IMR-90 (cell line): ENCODE results near the gene LAPTM5.

Experiments used
- CEBPB ChIP-seq: IDR thresholded peaks from 2 replicates; pipeline ENCODE4 v1.6.1; 2012; ENCODE audit warnings: low read depth, low read length, improper control_type of control experiment
- TF ChIP-seq, protein P1 (sequence below): conservative IDR thresholded peaks from 2 replicates; pipeline ENCODE4 v1.5.1; 2012; ENCODE audit warnings: mild to moderate bottlenecking, low read depth, low read length, improper control_type of control experiment

GRCh38 chr1:30734580-30734979 is 23.0 kb downstream of the LAPTM5 start:
- TF ChIP-seq, protein P1, sequence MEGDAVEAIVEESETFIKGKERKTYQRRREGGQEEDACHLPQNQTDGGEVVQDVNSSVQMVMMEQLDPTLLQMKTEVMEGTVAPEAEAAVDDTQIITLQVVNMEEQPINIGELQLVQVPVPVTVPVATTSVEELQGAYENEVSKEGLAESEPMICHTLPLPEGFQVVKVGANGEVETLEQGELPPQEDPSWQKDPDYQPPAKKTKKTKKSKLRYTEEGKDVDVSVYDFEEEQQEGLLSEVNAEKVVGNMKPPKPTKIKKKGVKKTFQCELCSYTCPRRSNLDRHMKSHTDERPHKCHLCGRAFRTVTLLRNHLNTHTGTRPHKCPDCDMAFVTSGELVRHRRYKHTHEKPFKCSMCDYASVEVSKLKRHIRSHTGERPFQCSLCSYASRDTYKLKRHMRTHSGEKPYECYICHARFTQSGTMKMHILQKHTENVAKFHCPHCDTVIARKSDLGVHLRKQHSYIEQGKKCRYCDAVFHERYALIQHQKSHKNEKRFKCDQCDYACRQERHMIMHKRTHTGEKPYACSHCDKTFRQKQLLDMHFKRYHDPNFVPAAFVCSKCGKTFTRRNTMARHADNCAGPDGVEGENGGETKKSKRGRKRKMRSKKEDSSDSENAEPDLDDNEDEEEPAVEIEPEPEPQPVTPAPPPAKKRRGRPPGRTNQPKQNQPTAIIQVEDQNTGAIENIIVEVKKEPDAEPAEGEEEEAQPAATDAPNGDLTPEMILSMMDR, result no peak
- no peak for TF ChIP-seq CEBPB
